Activated T-cell treated with anti-CD3 and anti-CD28 coated beads, Interleukin-2, amount 50 U/mL, for 1 hour (primary cell): ENCODE measurements around the gene NAP1L1.

ENCODE experiments used
- DNase-seq: peaks from one replicate; pipeline ENCODE4 v3.0.0-alpha.2; 2020

The NAP1L1 gene

GRCh38 chr12:76083246-76083903, 1.1 kb downstream of the NAP1L1 start:
- DNase-seq, result no peak

GRCh38 chr12:76081909-76082308, 2.6 kb downstream of the NAP1L1 start:
- no peak for DNase-seq

GRCh38 chr12:76080729-76081415, 3.6 kb downstream of the NAP1L1 start:
- DNase-seq, result no peak

- DNase-seq, result no peak
Observed at GRCh38 chr12:76080017-76080728, 4.3 kb downstream of the NAP1L1 start.

GRCh38 chr12:76078748-76079147, 5.7 kb downstream of the NAP1L1 start:
- no peak for DNase-seq

- DNase-seq, result no peak
Observed at GRCh38 chr12:76075448-76075847, 9.0 kb downstream of the NAP1L1 start.

- DNase-seq, result no peak
Observed at GRCh38 chr12:76074701-76075336, 9.7 kb downstream of the NAP1L1 start.

- DNase-seq, result no peak
Observed at GRCh38 chr12:76073561-76073960, 10.9 kb downstream of the NAP1L1 start.

GRCh38 chr12:76072568-76072967, 11.9 kb downstream of the NAP1L1 start:
- no peak for DNase-seq

GRCh38 chr12:76069339-76069738, 15.1 kb downstream of the NAP1L1 start:
- no peak for DNase-seq

GRCh38 chr12:76065917-76066316, 18.6 kb downstream of the NAP1L1 start:
- DNase-seq, result no peak

GRCh38 chr12:76064904-76065303, 19.6 kb downstream of the NAP1L1 start:
- DNase-seq, result no peak

- no peak for DNase-seq
Observed at GRCh38 chr12:76060111-76060510, 24.4 kb downstream of the NAP1L1 start.

GRCh38 chr12:76057326-76057725, 27.2 kb downstream of the NAP1L1 start:
- DNase-seq, result no peak

- DNase-seq, result no peak
Observed at GRCh38 chr12:76055393-76055792, 29.1 kb downstream of the NAP1L1 start.

- no peak for DNase-seq
Observed at GRCh38 chr12:76049575-76050251, 34.8 kb downstream of the NAP1L1 start.

GRCh38 chr12:76047742-76048141, 36.7 kb downstream of the NAP1L1 start:
- no peak for DNase-seq

- DNase-seq, result no peak
Observed at GRCh38 chr12:76047060-76047459, 37.4 kb downstream of the NAP1L1 start.

GRCh38 chr12:76043377-76043776, 41.1 kb downstream of the NAP1L1 start:
- no peak for DNase-seq

- no peak for DNase-seq
Observed at GRCh38 chr12:76042147-76042546, 42.3 kb downstream of the NAP1L1 start.

- DNase-seq, result no peak
Observed at GRCh38 chr12:76041406-76041805, 43.1 kb downstream of the NAP1L1 start.

GRCh38 chr12:76040461-76040860, 44.0 kb downstream of the NAP1L1 start:
- no peak for DNase-seq

- DNase-seq, result no peak
Observed at GRCh38 chr12:76038176-76038575, 46.3 kb downstream of the NAP1L1 start.
